HG03469 (cell line): ENCODE measurements around the gene MT1B.
"Not testable (repeated sequence)": the region's sequence is repeated elsewhere in the genome, so short reads cannot be mapped to it uniquely, and the experiment has no call there.

Source experiments
- ATAC-seq: cut with Tn5 transposase; IDR thresholded peaks from one replicate; pipeline ENCODE4 v1.9.1; 2021; ENCODE audit warnings: mild to moderate bottlenecking, moderate library complexity, moderate number of reproducible peaks; ENCODE audit not compliant: unreplicated experiment

The MT1B gene

DNA sequence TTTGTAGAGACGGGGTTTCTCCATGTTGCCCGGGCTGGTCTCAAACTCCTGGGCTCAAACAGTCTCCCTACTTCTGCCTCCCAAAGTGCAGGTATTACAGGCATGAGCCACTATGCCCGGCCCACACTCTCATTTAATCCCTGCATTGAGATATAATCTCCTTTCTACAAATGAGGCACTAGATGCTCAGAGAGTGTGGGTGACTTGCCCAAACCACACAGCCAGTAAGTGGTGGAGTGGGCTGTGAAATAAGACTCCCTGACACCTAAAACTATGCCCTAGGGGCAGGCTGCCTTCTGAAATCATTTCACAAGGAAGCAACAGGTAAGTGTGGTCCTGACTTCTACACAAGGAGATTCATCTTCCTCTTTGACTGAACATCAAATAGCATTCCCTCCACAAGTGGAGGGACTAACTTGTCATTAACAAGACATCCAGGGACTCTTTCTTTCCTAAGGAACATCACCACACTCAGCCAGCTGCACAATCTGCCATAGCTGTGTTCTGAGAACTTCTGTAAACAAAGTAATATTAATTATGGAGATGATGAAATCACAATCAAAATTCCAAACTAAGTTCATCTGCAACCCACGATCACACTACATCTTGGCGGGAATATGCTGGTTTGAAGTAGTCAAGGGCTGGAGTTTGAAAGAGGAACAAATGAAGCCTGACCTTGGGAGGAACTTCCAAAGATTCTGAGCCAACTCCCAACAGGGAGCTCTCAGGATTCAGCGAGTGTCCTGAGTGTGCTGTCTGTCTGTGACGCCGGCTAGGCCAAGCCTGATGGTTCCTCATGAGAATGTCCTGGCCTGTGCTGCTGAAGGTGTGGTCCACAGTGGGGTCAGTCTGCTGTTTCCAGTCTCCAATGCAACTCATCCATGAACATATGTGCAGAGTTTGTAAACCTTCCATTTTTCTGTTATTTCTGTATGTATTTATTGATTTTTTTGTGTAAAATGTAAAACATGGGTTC is 13.9 kb downstream of the MT1B start:
- ATAC-seq: not testable (repeated sequence)

DNA sequence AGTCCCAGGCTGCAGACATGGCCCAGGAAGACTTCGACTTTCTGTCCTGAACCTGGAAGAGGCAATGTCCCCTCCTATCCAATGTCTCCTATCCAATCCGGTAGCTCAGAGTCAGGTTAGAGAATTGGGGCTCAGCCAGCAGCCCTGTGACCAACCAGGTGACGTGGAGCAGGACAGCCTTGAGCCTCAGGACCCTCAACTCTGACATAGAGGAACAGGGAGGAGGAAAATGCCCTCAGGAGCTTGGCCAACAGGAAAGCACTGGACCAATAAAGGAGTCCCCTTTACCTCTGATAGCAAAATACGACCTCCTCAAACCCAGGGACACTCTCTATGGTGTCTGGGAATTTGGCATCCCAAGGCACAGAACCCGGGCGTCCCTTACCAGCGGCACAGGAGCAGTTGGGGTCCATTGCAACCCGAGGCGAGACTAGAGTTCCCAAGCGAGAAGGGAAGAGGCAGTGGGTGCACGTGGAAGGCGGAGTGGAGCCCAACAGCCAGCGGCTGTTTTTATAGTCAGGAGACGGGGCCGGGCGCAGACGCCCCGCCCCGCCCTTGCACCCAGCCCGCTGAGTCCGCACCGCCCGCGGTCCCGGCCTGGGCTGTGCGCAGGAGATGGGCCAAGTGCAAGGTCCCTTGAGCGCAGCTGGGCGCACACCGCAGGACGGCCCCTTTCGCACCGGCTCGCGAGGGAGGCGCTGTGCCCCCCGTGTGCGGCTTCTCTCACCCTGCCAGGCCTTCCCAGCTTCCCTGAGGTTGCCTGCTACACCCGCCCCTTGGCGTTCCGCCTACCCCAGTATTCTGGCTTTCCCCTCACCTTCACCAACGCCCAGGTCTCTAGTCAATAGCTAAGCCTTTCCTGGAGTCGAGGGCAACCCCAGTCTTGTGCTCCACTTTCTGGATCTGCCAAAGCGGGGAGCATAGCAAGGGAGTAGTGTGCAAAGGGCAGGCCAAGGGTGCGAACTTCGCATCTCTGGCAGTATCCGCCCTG is 16.2 kb downstream of the MT1B start, which contains the start of gene MT1G:
TSS of gene MT1G (minus strand) at position 485 of the 991 bp plus-strand sequence. CDS start at position 413, 72 bp downstream.
- no peak for ATAC-seq

- no peak for ATAC-seq
Observed at GRCh38 chr16:56669005-56669839, 17.5 kb downstream of the MT1B start, which contains the start of gene MT1H. TSS of gene MT1H (plus strand) at chr16:56669814. CDS start at chr16:56669885, 71 bp downstream.

GRCh38 chr16:56669840-56670619 is 18.3 kb downstream of the MT1B start:
- no peak for ATAC-seq

DNA sequence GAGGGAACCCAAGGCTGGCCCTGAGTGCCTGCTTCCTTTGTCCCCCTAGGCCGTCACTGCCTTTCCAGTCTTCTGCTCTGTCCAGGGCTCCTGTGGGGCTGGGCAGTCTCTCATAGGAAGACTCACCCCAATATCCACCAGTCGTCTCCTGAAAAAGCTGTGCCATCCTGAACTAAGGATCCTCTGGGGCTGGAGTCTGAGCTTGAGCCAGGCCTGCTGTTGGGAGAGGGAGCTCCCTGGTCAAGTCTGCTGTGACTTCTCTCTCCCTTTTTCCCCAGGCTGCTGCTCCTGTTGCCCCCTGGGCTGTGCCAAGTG is 18.9 kb downstream of the MT1B start:
- no peak for ATAC-seq

DNA sequence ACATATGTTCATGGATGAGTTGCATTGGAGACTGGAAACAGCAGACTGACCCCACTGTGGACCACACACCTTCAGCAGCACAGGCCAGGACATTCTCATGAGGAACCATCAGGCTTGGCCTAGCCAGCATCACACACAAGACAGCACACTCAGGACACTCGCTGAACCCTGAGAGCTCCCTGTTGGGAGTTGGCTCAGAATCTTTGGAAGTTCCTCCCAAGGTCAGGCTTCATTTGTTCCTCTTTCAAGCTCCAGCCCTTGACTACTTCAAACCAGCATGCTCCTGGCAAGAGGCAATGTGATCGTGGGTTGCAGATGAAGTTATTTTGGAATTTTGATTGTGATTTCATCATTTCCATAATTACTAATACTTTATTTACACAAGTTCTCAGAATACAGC is 20.0 kb downstream of the MT1B start:
- ATAC-seq: not testable (repeated sequence)

- ATAC-seq: not testable (repeated sequence)
Observed at GRCh38 chr16:56672171-56672570, 20.5 kb downstream of the MT1B start.

GRCh38 chr16:56672761-56673536 is 21.3 kb downstream of the MT1B start:
- no peak for ATAC-seq

- no peak for ATAC-seq
Observed at GRCh38 chr16:56673921-56674320, 22.2 kb downstream of the MT1B start.

GRCh38 chr16:56674570-56674969 is 22.9 kb downstream of the MT1B start:
- not testable (repeated sequence) for ATAC-seq

GRCh38 chr16:56675685-56676210 is 24.1 kb downstream of the MT1B start:
- ATAC-seq: no peak

- no peak for ATAC-seq
Observed at GRCh38 chr16:56677474-56677873, 25.8 kb downstream of the MT1B start.

DNA sequence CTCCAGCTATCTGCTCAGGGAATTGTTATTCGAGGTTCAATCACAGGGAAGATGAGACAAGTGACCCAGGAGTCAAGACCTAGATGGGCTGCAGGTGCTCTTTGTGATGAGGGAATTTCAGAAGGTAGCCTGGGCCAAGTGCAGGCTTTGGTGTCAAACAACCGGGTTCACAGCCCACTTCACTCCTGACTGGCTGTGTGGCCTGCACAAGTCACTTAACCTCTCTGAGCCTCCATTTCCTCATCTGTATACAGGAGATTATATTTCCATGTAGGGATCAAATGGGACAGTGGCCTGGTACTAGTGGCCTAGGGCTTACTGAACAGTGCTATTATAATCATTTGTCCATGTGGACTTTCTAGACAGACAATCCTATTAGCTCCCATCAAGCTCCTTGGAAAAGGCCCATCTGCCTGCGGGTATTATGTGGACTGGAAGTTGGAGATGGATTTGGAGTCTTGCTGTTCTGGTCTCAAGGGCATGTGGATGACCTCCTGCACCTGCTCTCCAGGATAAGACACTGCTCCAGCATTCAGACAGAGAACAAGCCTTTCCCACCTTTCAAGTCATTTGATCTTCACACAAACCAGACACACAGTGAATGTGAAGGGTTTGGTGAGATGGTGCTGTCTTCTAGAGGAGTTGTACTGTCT is 27.5 kb downstream of the MT1B start:
- ATAC-seq: no peak

- ATAC-seq: no peak
Observed at GRCh38 chr16:56679818-56680217, 28.1 kb downstream of the MT1B start.

GRCh38 chr16:56681939-56682702 is 30.4 kb downstream of the MT1B start, which contains the start of gene MT1X:
TSS of gene MT1X (plus strand) at chr16:56682470. CDS start at chr16:56682541, 71 bp downstream.
- peak; percentile 92 for ATAC-seq

DNA sequence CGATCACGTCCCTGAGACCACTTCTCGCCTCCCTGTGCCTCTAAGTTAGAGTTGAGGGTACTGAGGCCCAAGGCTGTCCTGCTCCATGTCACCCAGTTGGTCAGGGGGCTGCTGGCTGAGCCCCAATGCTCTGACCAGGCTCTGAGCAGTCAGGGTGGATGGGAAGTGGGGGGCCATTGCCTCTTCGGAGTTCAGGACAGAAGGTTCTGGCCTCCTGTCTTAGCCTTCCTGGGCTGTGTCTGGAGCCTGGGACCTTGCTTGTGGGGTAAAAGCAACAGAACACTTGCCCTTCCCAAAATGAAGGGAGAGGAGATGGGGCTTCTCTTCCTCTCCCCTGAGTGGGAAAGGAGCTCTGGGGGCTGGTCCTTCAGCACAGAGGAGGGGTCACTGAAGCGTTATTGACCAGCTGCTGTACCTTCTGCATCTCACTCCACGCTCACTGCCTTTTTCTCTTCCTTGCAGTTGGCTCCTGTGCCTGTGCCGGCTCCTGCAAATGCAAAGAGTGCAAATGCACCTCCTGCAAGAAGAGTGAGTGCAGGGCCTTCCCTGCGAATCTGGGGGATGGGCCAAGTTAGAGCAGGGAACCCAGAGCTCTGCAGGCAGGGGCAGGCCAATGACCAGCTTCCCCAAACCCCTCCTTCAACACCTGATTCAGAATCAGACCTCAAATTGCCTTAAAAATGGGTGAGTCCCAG is 31.2 kb downstream of the MT1B start:
- no peak for ATAC-seq
